K562 (cell line): ENCODE results near the gene C13orf46. TPM values are rescaled to one million over a fixed set of nuclear protein-coding genes. Genes with fewer than 3 reads are reported as not detected.

Experiments used
- ATAC-seq: fragments of 200-7000 bp; cut with Tn5 transposase; 3 replicates; pipeline ENCODE4 v1.9.1; 2020; ENCODE audit warnings: moderate library complexity
- BruUV-seq: library from RNA; stranded (reverse); fragments of 400-500 nt; replicated peaks from 2 replicates; lab custom pipeline; 2021; lab: Mats Ljungman, UMichigan
- CTCF ChIA-PET: fragments of 300-600 bp; formaldehyde crosslinking; extraction: SDS; loops from one replicate; lab custom pipeline; 2021; ENCODE audit warnings: low intra/inter-chr PET ratio; lab: Yijun Ruan, JAX
- POLR2A ChIA-PET: fragments of 300-600, 350-650 bp; sonication (Branson Sonifier 250); formaldehyde crosslinking; extraction: SDS; loops from one replicate; lab custom pipeline; 2021; ENCODE audit warnings: antibody characterized with exemption, inconsistent platforms; lab: Yijun Ruan, JAX
- DNase-seq, 4 experiments: peaks; one replicate each; pipeline versions ENCODE4 v3.0.0 to v3.0.0-alpha.2; 2011 to 2018; ENCODE audit warnings: low spot score in 3 of 4, mixed read lengths in 3 of 4; ENCODE audit errors: extremely low read depth in 1 of 4
- FAIRE-seq: peaks from 2 replicates; lab custom pipeline; 2011; peaks lifted over from hg19 to GRCh38; lab: Jason Lieb, UNC
- H2AFZ ChIP-seq: 2 replicates; pipeline ENCODE4 v1.6.0; 2011; ENCODE audit warnings: low read depth, low read length, control low read depth, inconsistent platforms
- H3K27ac ChIP-seq: fragments of 200-600 bp; 3 replicates; pipeline ENCODE4 v1.8.0; 2011; ENCODE audit warnings: low read depth, mild to moderate bottlenecking, control low read depth, inconsistent platforms, low read length, moderate library complexity, mixed read lengths; ENCODE audit errors: extremely low read depth
- H3K27me3 ChIP-seq, 2 experiments: fragments of 300-600 bp in 1 of 2; 2 replicates in 1 of 2; 3 replicates in 1 of 2; pipeline versions ENCODE4 v1.6.0 to v1.8.0; 2011; ENCODE audit warnings: inconsistent platforms in 2 of 2, low read length in 2 of 2, mild to moderate bottlenecking in 1 of 2, mixed read lengths in 1 of 2, moderate library complexity in 1 of 2; ENCODE audit not compliant: control insufficient read depth in 2 of 2, insufficient read depth in 2 of 2
- H3K36me3 ChIP-seq: fragments of 300-600 bp; 3 replicates; pipeline ENCODE4 v1.8.0; 2011; ENCODE audit warnings: mild to moderate bottlenecking, low read length, inconsistent platforms; ENCODE audit not compliant: control insufficient read depth, insufficient read depth
- H3K4me1 ChIP-seq, 2 experiments: fragments of 200-600 bp in 1 of 2; replicated peaks in 1 of 2; 2 replicates in 1 of 2; 3 replicates in 1 of 2; pipeline versions ENCODE4 v1.5.1 to v1.8.0; 2011; ENCODE audit warnings: inconsistent platforms in 2 of 2, low read length in 2 of 2, mild to moderate bottlenecking in 1 of 2, mixed read lengths in 1 of 2, moderate library complexity in 1 of 2; ENCODE audit not compliant: control insufficient read depth in 2 of 2, insufficient read depth in 2 of 2
- H3K4me2 ChIP-seq: 2 replicates; pipeline ENCODE4 v1.6.1; 2011; ENCODE audit warnings: low read length, control low read depth, inconsistent platforms, mixed read lengths; ENCODE audit not compliant: insufficient read depth
- H3K4me3 ChIP-seq: fragments of 200-600 bp; sonication (generic), shearing (Covaris generic); 2 replicates; pipeline ENCODE4 v1.5.1; 2016; ENCODE audit warnings: control low read depth, inconsistent platforms
- H3K79me2 ChIP-seq: fragments of 200-600 bp; 3 replicates; pipeline ENCODE4 v1.8.0; 2011; ENCODE audit warnings: low read length, inconsistent platforms; ENCODE audit not compliant: control insufficient read depth, insufficient read depth
- H3K9ac ChIP-seq, 2 experiments: 2 replicates each; pipeline versions ENCODE4 v1.6.0 to v1.6.1; 2011; ENCODE audit warnings: low read depth in 2 of 2, low read length in 2 of 2, control low read depth in 1 of 2, inconsistent platforms in 1 of 2, mild to moderate bottlenecking in 1 of 2, mixed read lengths in 1 of 2; ENCODE audit not compliant: insufficient read depth in 1 of 2
- H3K9me1 ChIP-seq: one replicate; pipeline ENCODE4 v1.6.0; 2011; ENCODE audit warnings: inconsistent platforms, mild to moderate bottlenecking, low read length, moderate library complexity; ENCODE audit not compliant: control insufficient read depth, insufficient read depth
- H3K9me3 ChIP-seq: replicated peaks from 2 replicates; pipeline ENCODE4 v1.5.1; 2011; ENCODE audit warnings: low read depth, low read length, inconsistent platforms; ENCODE audit not compliant: control insufficient read depth, insufficient read depth
- H4K20me1 ChIP-seq: replicated peaks from 2 replicates; pipeline ENCODE4 v1.6.1; 2011; ENCODE audit warnings: low read length, inconsistent platforms, mixed read lengths; ENCODE audit not compliant: control insufficient read depth, insufficient read depth
- CREB3L1 ChIP-seq: fragments of 450-650 bp; IDR thresholded peaks from 2 replicates; pipeline ENCODE4 v1.6.1; 2014; ENCODE audit warnings: low read depth, mild to moderate bottlenecking, moderate library complexity, borderline replicate concordance
- GABPA ChIP-seq: fragments of 200-800 bp; sonication (Bioruptor generic); conservative IDR thresholded peaks from 2 replicates; pipeline ENCODE4 v1.6.1; 2016; ENCODE audit warnings: low read depth, missing genetic modification characterization, missing compliant biosample characterization
- KAT2B ChIP-seq: IDR thresholded peaks from one replicate; pipeline ENCODE4 v1.6.1; 2012; ENCODE audit warnings: low read depth, mild to moderate bottlenecking, control low read depth, inconsistent platforms, low read length, moderate library complexity
- NONO ChIP-seq, 2 experiments: fragments of 200-400 bp in 1 of 2; fragments of 450-650 bp in 1 of 2; formaldehyde crosslinking in 1 of 2; IDR thresholded peaks; 2 replicates each; pipeline ENCODE4 v1.6.1; 2017; ENCODE audit warnings: low read depth in 2 of 2, mild to moderate bottlenecking in 2 of 2, moderate library complexity in 2 of 2, low read length in 1 of 2
- PATZ1 ChIP-seq: fragments of 250-450 bp; sonication (Bioruptor Pico); IDR thresholded peaks from 2 replicates; pipeline ENCODE4 v1.5.0; 2020; ENCODE audit warnings: mild to moderate bottlenecking, borderline replicate concordance
- PHB ChIP-seq: fragments of 250-450 bp; sonication (Bioruptor Pico); IDR thresholded peaks from 2 replicates; pipeline ENCODE4 v1.5.0; 2021
- POLR2AphosphoS5 ChIP-seq: IDR thresholded peaks from 2 replicates; pipeline ENCODE4 v1.6.1; 2011; ENCODE audit warnings: mild to moderate bottlenecking, low read depth, low read length, moderate library complexity; ENCODE audit not compliant: control insufficient read depth, insufficient read depth
- POU5F1 ChIP-seq: fragments of 150-350 bp; IDR thresholded peaks from 2 replicates; pipeline ENCODE4 v1.6.1; 2014; ENCODE audit warnings: borderline replicate concordance, low read length, low read depth, mild to moderate bottlenecking; ENCODE audit not compliant: partially characterized antibody
- SNIP1 ChIP-seq: fragments of 450-650 bp; IDR thresholded peaks from 2 replicates; pipeline ENCODE4 v1.7.1; 2017; ENCODE audit warnings: low read depth, mild to moderate bottlenecking
- TSC22D4 ChIP-seq: fragments of 450-650 bp; IDR thresholded peaks from 2 replicates; pipeline ENCODE4 v1.6.1; 2016; ENCODE audit warnings: missing genetic modification characterization, missing biosample characterization, control low read depth
- ZBTB33 ChIP-seq: sonication (generic); formaldehyde crosslinking; IDR thresholded peaks from 2 replicates; pipeline ENCODE4 v1.8.1; 2023; ENCODE audit warnings: mild to moderate bottlenecking, missing genetic modification reagents
- ZNF444 ChIP-seq: fragments of 250-450 bp; sonication (Bioruptor Pico); IDR thresholded peaks from 2 replicates; pipeline ENCODE4 v1.4.0; 2020; ENCODE audit warnings: mild to moderate bottlenecking, moderate library complexity
- WGBS: fragments of 100-300 bp; shearing (Covaris generic); methylation state at CpG from one replicate; pipeline ENCODE4 v1.1.6; 2016; ENCODE audit warnings: low coverage, mixed read lengths; ENCODE audit not compliant: insufficient coverage; ENCODE audit errors: missing lambda C conversion rate; 5-methylcytosine and 5-hydroxymethylcytosine counted together
- in situ Hi-C: fragments of 300-500 bp; cut with MboI; formaldehyde crosslinking; loops from 4 replicates; pipeline ENCODE4 v1.15.0; 2018; ENCODE audit warnings: inconsistent platforms, mixed read lengths
- intact Hi-C: fragments of 100-400 bp; cut with micrococcal nuclease; formaldehyde crosslinking; loops from 2 replicates; pipeline ENCODE4 v1.14.2; 2022
- polyA plus RNA-seq, 8 experiments: library from polyadenylated mRNA; depleted of rRNA in 4 of 8; stranded (reverse) in 5 of 8; unstranded in 3 of 8; fragments of >200 nt; fragmentation: Nextera tagmentation in 2 of 8; fragmentation: Illumina TruSeq in 1 of 8; extraction: Ambion mirVana in 2 of 8; extraction: Trizol in 1 of 8; gene quantifications; 2 replicates each; pipeline versions ENCODE4 v1.2.1 to v1.2.3, GENCODE V29; 2011 to 2014; ENCODE audit warnings: inconsistent platforms in 1 of 8, missing spikeins in 1 of 8
- total RNA-seq, 7 experiments: library from RNA; depleted of rRNA in 6 of 7; stranded (reverse); fragments of >200 nt in 6 of 7; fragmentation: Illumina TruSeq in 2 of 7; extraction: Trizol in 2 of 7; gene quantifications; 2 replicates each; pipeline versions ENCODE4 v1.2.1 to v1.2.3, GENCODE V29; 2011 to 2021; ENCODE audit warnings: low replicate concordance in 1 of 7

C13orf46 gene
- total and polyA plus RNA-seq, 9 of the 15 experiments (the other 6 are each of a cell fraction or from before 2014, with no cell fraction given): 0.04 to 0.24 (median 0.05) TPM; not detected in 4

- TF ChIP-seq KAT2B (no peak), POU5F1 (no peak), POLR2AphosphoS5 (no peak), PHB (CRISPR knock-in tag) (no peak), NONO (IDR thresholded peaks at IDR 0.05; ENCODE audit: low read depth in 2 of 2, low read length in 1 of 2) (no peak)
These were observed 20.8 kb downstream of the C13orf46 start (continued) for GRCh38 chr13:113952983-113953520.

GRCh38 chr13:113952151-113952982 is 21.5 kb downstream of the C13orf46 start:
- Histone ChIP-seq H3K4me3 (no peak overlapping the region), H3K9me3 (no peaks in the 10 kb centered on the region), H3K4me2 (no peak overlapping the region), H3K36me3 (no peaks in the 10 kb centered on the region), H3K9ac (no peak overlapping the region), H3K4me1 (peaks cover 9 to 35% of the 10 kb centered on the region in 2 experiments; a peak in 4 of 5 replicates), H3K79me2 (no peaks in the 10 kb centered on the region), H2AFZ (no peak overlapping the region), H3K9me1 (no peaks in the 10 kb centered on the region), H3K27me3 (no peaks in the 10 kb centered on the region), H4K20me1 (no peaks in the 10 kb centered on the region), H3K27ac (no peak overlapping the region)
- TF ChIP-seq PATZ1: no peak
- no peak for TF ChIP-seq CREB3L1
- TF ChIP-seq ZBTB33 (CRISPR knock-in tag): peak; percentile 53; the same call in 1 of the 2 replicates
- TF ChIP-seq ZNF444 (CRISPR knock-in tag): no peak
- no peak for TF ChIP-seq GABPA (tag)
- no peak for TF ChIP-seq SNIP1
- TF ChIP-seq TSC22D4 (tag): no peak
- FAIRE-seq (no peak), ATAC-seq (no peak), DNase-seq (no peak)
- POLR2A ChIA-PET: interaction anchor here (0.5 to 1.3 kb wide), 4 partner anchors 42 to 574 kb away, joined by 3 to 4 read pairs (median 3); partner anchors contain the start of gene CDC16
- WGBS: 63% methylated on average over 12 of the region's 42 CpGs
- CTCF ChIA-PET: interaction anchor here (0.6 to 2.9 kb wide), 3 partner anchors 271 to 281 kb away, joined by 3 to 26 read pairs (median 6); no protein-coding TSS in a partner anchor
- intact Hi-C loops: no loop called here
- BruUV-seq: no TSS peak
- in situ Hi-C loops: no loop called here
